ENCODE measurements around the gene HAGH.

- no peak for TF ChIP-seq POLR2A (IDR thresholded peaks at IDR 0.05)
- TF ChIP-seq CTCF (IDR thresholded peaks at IDR 0.05), result no peak
These were observed 49.6 kb downstream of the HAGH start for GRCh38 chr16:1776991-1777374.
